Left hindlimb (tissue), 1 donor: ENCODE results near the gene CNDP1.

ENCODE experiments used
- DNase-seq: peaks from one replicate; pipeline ENCODE4 v3.0.0-alpha.2; 2018

CNDP1 gene

DNA sequence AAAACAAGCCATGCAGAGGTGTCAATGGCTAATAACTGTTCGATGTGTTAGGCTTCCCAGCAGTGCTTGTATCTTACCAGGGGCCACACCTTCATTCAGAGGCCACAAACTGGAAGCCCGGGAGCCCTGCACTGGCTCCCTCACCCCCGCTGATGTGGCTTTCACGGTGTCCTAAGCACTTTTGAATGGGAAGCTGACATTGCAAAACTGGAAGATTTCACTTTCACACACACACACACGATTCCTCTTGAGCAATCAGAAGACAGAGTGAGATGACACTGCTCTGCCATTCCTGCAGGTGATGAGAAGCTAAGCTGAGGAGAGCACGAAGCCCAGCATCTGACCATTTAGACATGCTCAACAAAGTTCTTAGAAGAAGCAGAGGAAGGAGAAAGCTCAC lies 54.7 kb downstream of the CNDP1 start:
- DNase-seq: no peak

DNA sequence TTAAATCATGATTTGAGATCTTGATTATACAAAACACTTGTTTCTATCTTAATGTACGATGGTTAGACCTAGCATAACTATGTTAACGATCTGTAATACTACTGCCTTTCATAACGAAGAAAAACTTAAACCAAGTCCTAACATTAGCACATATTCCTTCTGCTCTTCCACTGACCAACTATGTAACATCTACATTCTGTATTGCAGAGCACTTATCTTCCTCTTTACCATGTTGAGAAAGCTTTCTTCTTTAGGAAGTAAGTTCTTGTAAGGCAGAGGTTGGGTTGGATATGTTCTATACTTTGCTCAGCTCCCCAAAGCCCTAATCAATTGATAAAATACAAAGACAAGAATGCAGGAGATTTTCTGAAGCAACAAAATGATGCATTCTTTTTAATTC lies 55.5 kb downstream of the CNDP1 start:
- DNase-seq: no peak

DNA sequence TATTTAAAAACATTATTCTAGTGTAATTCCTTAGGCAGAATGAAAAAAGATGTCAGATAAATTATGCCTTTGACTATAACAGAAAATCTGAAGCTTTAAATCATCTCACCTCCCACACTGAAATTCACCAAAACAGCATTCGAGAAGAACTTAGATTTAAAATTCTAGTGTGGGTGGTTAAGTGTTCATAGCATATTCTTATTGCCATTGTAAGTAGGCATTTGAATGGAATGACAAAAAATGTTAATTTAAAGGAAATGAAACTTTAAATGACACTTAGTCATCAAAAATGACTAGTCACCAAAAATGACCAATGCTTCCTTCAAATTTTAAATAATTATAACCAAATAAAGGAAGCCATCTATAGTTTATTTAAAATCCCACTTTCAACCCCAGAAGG lies 56.4 kb downstream of the CNDP1 start:
- DNase-seq: no peak

DNA sequence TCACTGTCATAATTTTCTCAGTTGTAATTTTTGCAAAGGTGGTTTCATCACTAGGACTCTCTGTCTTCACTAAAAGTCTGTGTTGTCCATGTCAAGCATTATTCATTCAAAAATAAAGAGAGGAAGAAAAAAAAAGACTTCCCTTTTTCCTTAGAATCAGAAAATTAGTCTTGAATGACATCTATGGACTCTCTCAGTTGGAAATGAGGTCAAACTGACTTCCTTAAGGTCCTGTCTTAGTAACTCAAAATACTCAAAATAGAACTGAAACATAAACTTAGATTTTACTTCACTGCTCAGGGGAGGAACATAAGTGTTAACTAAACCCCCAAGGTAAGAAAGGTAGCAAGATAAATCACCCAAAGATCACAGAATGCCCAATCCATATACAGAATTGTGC lies 61.1 kb downstream of the CNDP1 start:
- no peak for DNase-seq

DNA sequence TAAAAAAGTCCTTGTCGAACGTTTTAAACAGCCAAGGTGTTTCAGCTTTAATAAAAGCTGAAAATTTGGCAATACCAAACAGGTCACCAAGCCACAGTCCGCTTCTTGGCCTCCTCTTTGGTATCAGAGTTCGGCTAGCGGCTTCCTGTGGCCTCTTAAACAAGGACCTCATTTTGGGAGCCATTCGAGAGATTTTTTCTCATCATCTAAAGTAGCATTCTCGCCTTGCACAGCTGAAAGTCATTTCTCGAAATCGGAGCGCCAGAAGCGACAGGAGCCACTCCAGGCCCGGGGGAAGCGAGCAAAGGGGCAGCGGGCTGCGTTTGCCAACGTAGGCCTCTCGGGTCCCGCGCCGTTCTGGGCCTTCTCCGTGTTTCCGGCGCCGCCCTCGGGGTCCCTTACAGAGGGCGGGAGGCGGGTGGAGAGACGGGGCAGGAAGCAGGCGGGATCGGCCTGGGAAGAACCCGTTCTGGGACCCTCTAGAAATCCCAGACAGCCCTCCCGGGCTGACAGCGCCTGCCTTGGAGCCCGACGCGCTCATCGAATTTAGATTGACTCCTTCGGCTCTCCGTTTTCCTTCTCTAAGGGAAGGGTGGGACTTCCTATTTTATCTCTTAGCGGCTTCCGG lies 62.8 kb downstream of the CNDP1 start:
- no peak for DNase-seq

DNA sequence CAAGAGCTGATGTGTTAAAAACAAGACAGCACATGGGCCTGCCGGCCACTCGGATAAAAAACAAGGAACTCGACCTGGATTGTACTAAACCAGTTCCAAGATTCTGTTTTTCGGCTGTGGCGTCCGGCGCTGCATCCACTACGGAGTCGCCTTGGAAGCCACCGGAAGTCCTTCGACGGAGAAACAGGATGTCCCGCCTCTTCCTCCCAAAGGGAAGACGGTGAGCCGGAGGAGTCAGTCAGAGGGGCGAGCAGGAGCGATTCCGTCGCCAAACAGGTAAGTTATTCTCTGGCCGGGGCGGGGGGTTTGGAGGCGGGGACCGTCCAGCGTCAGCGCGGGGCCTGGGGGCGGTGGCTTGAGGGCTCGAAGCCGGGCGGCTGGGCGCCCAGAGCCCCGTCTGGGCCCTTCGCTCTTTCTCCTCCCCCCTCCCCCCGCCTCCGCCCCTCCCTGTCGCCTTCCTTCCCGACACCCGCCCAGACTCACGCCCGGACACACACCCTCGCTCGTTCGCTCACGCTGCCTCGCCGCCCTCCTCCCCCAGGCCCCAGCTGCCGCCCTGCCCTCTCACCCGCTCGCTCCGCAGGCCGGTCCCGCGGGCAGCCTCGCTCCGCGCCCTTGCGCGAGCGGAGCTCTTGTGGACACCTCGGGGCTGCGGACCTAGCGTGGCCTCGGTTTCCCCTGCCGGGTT lies 63.5 kb downstream of the CNDP1 start, which contains the start of gene ZNF407:
Gene ZNF407, plus strand, starts transcription at position 209 of the 688 bp plus-strand sequence. CDS start 33,150 bp downstream, outside the sequence.
- DNase-seq: peak; percentile 94

DNA sequence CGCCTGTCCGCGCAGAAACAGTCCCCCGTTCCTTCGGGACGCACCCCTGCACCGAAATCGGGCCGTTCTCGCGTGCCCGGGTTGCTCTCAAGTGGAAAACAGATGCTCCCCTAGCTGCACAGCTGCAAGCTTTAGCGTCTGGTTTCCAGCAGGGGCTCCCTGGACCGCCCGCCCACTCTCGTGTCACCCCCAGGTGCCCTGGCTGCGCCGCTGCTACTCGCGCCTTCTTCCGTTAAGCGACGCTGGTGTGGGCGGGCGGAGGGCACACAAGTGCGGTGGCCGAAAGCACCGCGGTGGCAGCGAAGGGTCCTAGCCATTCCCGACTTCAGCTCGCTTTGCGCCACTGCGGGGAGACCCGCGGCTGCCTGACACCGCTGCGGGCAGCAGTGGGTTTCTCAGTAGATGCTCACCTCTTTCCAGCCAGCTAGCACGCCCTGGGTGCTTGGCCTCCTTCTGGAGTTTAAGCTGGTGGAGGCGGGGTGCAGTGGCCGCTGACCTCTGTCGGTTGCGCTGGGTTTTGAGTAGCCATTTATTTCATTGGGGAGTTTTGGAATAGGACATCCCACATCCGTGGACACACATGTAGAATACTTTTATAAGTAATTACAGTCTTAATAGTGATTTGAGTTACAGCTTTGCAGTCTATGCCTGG lies 64.2 kb downstream of the CNDP1 start:
- peak; percentile 71 for DNase-seq

DNA sequence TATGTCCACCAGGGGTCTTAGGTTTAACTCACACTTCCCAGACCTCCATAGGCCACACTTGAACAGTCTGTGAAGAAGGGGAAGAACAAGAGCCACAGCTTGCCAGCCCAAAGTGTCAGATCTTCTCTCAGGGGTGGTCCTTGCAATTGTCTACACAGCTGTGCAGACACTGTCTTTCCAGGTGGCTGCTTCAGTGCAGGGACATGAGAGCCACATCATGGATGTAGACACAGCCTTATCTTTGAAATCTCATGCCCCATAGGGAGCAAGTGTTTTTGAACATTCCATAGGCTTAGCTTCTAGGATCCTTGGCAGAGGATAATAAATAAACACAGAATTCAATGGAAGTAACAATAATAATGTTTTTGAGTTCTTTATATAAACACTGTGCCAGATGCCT lies 70.1 kb downstream of the CNDP1 start:
- no peak for DNase-seq

DNA sequence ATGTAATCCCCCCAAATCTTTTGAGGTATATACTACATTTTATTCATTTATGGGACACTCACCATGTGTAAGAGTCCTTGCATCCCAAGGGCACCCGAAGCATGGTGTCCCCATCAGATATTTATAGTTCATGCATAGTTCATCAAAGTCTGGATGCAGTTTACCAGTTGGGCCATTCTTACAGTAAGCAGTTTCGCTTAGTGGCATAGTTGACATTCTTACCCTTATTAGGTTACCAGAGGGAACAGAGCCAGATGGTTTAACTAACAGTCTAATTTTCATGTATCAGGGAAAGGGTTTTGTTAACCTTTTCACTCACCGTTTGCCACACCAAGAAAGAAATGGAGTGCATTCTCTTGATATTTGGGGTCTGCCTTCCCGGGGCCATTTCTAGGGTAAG lies 70.5 kb downstream of the CNDP1 start:
- DNase-seq: no peak

DNA sequence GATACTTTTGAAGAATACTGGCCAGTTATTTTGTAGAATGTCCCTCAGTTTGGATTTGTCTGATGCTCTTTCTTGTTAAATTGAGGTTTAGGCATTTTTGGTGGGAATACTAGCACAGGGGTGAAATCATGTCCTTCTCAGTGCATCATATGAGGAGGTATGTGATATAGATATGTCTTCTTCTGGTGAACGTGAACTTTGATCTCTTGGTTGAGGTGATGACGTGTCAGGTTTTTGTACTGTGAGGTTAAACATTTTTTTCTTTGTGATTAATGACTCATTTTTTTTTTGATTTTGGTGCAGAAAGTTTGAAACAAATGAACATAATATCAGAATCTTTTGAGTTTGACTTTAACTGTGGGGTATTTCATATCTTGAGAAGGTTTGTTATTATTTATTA lies 74.4 kb downstream of the CNDP1 start:
- DNase-seq: no peak

DNA sequence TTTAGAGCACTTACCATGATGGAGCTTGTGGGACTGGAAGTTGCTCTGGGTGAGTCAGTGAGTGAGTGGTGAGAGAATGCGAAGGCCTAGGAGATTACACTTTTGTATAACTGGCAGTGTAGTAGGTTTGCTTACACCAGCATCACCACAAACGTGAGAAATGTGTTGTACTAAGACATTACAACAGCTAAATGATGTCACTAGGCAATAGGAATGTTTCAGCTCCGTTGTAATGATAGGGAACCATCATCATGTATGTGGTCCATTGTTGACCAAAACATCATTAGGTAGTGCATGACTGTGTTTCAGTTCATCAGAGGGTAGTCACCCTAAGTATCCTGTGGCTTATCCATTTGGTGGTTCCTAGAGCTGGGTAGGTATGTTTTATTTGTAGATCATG lies 75.2 kb downstream of the CNDP1 start:
- no peak for DNase-seq

DNA sequence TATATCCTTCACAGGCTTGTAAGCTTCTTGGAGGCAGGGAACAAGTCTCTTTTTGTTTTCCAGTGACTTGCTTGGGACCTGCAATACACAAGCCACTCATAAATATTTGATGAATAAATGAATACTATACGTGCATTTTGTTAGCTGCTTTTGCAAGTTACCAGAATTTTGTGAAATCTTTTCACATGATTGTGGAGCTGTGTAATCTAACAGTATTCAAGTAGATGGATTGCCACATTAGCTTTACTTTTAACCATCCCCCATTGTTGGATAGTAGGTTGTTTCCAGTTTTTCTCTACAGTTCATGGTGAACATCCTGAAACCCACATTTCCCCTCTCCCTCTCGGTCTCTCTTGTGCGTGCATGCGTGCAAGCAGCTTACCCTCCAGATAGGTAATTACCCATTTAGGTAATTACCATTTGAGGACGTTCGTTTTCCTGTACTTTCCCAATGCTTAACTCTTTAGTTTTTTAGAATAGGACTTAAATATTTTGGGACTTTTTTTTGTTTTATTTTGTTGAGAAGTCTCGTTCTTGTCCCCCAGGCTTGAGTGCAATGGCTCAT lies 75.8 kb downstream of the CNDP1 start:
- DNase-seq: no peak

DNA sequence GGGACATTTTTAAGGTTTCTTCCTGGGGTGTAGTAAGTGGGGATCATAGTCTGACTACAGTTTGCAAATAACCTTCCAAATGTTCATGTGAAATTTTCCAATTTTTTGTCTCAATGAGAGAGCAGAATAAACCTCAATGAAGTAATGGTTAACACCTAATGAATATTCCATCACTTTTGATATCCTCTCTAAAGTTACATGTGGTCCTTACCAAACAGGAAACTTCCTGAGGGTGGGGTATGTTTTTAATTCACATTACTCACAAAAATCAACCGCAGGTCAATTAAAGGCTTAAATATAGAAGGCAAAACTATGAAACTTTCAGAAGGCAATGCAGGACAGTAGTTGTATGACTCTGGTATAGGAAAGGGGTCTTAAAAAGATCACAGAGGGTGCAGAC lies 76.6 kb downstream of the CNDP1 start:
- DNase-seq: no peak

DNA sequence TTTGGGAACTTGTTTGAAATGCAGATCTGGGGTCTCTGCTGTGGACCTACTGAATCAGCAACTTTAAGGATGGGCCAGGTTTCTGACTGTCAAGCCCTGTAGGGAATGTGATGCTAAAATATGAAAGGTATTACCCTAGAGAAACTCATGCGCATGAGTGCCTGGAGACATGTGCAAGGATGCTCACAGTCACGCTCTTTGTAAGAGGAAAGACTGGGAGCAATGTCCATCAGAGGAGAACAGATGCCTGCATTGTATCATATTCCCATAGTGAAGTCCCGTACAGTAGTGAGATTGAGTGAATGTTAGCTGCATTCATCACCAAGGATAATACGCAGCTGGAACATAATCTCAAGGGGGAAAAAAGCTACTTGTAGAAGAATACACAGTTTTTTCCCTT lies 77.5 kb downstream of the CNDP1 start:
- DNase-seq: no peak

DNA sequence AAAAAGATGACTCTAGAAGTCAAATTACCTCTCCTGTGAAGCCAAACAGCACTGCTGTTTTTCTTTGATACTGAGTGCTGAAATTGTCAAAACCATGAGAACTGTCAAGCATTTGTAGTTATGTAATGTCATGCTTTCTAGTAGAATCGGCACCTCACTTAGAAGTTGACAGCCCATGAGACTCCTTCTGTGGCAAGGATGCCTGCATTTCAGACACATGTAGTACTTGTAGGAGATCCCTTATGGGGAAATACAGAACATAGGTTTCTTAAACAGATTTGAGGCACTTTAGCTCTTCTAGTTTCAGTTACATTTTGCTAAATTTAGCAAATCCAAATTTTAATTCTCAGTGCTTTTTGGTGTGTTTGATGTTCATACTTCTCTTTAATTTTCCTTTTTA lies 79.1 kb downstream of the CNDP1 start:
- DNase-seq: no peak

DNA sequence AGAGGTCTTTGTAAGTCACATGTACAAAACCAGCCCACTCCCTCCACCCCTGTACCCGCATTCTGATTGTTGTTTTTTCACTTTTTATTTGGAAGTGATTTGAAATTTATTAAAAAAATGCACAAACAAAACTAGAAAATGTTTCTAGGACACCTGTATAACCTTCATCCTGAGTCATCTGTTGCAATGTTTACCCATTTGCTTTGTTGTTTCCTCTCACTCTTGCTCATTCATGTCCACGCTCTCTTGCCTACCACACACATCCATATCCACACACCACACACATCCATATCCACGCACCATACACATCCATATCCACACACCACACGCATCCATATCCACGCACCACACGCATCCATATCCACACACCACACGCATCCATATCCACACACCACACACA lies 82.2 kb downstream of the CNDP1 start:
- no peak for DNase-seq

DNA sequence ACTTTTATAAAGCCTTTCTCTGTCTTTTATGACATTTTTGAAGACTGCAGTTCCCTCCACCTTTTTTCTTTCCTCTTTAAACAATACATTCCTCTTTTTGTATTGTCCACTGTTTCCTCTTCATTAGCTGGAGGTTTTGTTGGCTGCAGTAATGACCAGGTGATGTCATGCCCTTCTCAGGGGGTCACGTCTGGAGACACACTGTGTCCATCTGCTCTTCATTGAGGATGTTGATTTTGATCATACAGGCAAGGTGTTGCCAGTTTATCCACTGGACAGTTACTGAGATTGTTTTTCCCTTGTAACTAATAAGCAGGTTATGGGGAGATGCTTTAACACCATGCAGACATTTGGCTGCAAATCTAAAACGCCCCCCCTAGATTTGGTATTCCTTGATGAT lies 83.2 kb downstream of the CNDP1 start:
- no peak for DNase-seq

DNA sequence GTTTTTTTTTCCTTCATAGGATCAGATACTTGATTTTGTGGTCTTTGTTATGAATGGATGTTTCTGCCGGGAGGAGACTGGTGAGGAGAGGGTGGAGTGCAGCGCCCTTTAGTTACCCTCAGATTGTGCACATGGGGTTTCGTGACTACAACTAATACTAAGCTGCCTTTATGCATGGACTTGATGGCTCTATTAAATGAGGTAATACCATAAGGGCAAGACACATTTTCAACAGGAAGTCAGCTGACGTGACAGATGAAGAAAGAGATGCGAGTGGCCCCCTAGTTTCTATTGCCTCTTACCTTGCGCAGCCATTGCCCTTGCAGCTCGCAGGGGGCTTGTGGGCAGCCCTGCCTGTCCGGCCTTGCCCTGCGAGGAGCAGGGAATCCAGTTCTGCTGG lies 87.8 kb downstream of the CNDP1 start:
- DNase-seq: no peak

DNA sequence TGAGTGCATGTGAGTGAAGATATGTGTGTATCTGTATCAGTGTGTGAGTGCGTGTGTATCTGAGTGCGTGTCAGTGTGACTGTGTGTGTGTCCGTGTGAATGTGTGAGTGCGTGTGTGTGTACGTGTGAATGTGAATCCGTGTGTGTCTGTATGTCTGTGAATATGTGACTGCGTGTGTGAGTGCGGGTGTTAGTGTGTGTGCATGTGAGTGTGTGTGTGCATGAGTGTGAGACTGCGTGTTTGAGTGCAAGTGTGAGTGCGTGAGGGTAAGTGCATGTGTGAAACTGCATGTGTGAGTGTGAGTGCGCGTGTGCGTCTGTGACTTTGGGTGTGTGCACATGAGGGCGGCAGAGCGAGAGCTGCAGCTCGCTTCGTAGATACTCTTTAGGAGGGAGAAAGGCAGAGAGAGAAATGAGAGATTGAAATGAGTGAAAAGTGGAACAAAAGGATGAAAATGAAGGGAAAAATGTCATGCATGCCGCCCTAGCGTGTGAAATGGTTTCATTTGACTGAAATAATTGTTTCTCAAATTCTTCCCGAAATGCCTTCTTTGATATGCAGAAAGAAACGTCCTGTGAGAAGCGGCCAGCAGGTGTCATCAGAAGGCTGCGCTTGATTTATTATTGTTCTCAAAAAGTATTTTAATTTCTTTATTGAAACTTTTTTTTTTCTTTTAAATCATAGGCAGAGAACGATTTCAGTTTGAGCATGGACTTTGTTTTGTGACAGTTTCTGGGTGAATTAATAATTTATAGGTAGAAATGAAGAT lies 88.9 kb downstream of the CNDP1 start:
- no peak for DNase-seq

DNA sequence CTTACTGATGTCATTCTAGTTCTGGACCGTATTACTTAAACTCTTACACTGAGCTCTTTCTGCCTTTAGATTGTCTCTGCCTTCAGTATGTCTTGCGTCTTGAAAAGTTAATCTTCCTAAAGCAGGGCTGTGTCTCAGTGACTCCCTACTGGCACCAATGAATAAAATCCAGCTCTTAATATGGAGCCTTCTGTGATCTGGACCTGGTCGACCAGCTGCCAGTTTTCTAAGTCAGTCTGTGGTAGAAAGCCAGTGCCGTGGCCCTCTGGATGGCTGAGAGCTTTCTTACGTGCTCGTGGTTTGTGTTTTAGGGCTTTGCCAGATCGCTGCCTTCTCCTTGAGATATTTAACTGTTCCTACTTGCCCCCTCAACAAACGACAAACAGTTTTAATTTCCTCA lies 90.2 kb downstream of the CNDP1 start:
- DNase-seq: no peak

DNA sequence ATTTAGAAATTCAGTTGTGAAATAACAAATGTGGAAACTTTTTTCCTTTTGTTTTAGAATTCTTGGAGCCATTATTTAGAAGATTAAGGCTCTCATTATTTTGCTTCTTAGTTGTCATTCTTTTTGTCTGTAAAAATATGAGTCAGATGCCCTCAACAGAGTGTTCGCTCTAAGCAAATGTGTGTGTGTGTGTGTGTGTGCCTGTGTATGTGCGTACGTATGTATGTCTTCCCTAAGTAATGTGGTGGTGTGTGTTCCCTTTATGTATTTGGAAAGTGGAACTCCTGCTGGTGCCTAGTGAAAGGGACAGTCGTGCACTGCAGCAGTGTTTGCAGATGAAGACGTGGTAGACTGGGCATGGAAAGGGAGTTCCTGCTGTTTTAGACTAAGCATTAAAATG lies 90.9 kb downstream of the CNDP1 start:
- no peak for DNase-seq

DNA sequence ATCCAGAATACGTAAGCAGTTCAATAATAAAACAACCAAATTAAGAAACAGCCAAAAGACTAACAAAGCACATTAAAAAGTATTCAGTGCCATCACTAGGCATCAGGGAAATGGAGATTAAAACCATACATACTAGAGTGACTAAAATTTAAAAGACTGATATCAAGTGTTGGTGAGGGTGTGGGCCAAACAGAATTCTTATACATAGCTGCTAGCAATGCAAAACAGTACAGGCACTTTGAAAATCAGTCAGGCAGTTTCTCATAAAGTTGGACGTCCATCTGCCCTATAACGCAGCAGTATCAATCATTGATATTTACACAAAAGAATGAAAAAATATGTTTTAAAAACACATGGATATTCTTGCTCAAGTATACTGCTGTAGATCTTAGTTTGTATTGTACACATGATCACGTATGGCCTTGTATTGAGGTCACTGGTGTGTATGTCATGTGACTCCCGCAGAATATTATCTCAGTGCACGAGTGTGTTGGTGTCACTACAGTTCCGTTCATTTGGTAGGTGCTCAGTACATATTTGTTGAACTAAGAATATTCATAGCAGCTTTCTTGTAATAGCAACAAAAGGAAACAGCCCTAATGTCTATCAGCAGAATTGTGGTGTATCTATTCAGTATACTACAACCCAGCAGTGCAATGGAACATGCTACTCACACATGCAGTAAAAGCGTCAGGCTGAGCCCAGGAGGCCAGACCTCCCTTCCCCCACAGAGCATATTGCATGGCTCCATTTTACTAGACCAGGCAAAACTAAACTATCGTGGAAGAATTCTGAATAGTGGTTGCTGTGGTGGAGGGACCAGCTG lies 92.0 kb downstream of the CNDP1 start:
- DNase-seq: no peak
